ENCODE data around the gene TNS1. TPM values are rescaled to one million over a fixed set of nuclear protein-coding genes. Genes with fewer than 3 reads are reported as not detected.

Gene TNS1
- total RNA-seq, 1 donor from 2014 or later = 7.9 TPM

DNA sequence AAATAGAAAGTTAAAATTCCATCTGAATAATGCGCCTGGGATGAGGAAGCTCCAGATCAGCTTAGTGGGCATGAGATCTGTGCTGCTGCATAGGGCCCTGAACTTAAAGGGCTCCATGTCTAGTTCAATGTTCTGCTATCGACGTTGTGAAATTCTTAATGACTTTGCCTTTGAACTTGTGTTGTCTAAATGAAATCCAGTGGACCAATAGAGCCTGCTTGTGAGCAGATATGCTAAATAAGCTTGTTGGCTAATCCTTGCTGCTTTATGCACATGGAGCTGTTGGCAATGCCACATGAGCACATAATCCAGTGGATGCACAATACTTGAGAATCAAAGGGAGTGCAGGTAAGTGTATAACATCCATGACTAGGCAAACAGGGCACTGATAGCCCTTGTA is 228.6 kb downstream of the TNS1 start:
- peaks cover 3% of the 10 kb centered on the region for H3K4me1 Mint-ChIP-seq (ENCODE audit: low read depth)
- no peaks in the 10 kb centered on the region for H3K36me3 Mint-ChIP-seq (ENCODE audit: insufficient read depth)
- no peak overlapping the region for H3K27ac Mint-ChIP-seq
- no peak overlapping the region for H3K4me3 Mint-ChIP-seq (ENCODE audit: low read depth)
- peaks cover 4% of the 10 kb centered on the region for H3K27me3 Mint-ChIP-seq
- H3K9me3 Mint-ChIP-seq (ENCODE audit: low read depth) = no peaks in the 10 kb centered on the region
- TF ChIP-seq CTCF (IDR thresholded peaks at IDR 0.05; ENCODE audit: unreplicated experiment) = no peak
- no peak for DNase-seq (ENCODE audit: low spot score, unreplicated experiment)

- Mint-ChIP-seq H3K9me3 (ENCODE audit: low read depth) (no peaks in the 10 kb centered on the region), H3K27ac (no peak overlapping the region)
- TF ChIP-seq CTCF (IDR thresholded peaks at IDR 0.05; ENCODE audit: unreplicated experiment) = no peak
Measured at GRCh38 chr2:217773539-217773938, 229.3 kb downstream of the TNS1 start.

DNA sequence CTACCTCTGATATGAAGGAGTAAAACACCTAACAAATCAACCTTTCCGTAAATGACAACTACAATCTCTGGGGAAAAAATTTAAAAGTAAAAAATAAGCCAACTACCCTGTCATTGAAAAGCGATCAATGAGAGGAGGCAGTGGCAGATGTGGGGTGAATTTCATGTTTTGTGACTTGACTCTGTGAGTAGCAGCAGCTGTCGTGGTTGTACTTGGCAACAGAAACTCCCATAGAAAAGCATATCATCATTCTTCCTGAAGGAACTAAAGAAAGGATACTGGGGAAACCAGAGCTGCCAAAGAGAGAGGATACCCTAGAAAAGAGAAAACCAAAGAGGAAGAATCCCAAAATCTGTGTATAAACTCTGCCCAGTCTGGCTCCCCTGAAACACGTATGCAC is 236.4 kb downstream of the TNS1 start:
- H3K9me3 Mint-ChIP-seq (ENCODE audit: low read depth) = peaks cover 17% of the 10 kb centered on the region
- no peak overlapping the region for H3K27ac Mint-ChIP-seq
- H3K27me3 Mint-ChIP-seq = peaks cover 4% of the 10 kb centered on the region
- no peak overlapping the region for H3K4me3 Mint-ChIP-seq (ENCODE audit: low read depth)
- peaks cover 7% of the 10 kb centered on the region for H3K36me3 Mint-ChIP-seq (ENCODE audit: insufficient read depth)
- no peaks in the 10 kb centered on the region for H3K4me1 Mint-ChIP-seq (ENCODE audit: low read depth)
- no peak for DNase-seq (ENCODE audit: low spot score, unreplicated experiment)
- no peak for TF ChIP-seq CTCF (IDR thresholded peaks at IDR 0.05; ENCODE audit: unreplicated experiment)

More at GRCh38 chr2:217773539-217773938, 229.3 kb downstream of the TNS1 start:
- peaks cover 4% of the 10 kb centered on the region for H3K27me3 Mint-ChIP-seq
- no peak overlapping the region for H3K4me3 Mint-ChIP-seq (ENCODE audit: low read depth)
- no peaks in the 10 kb centered on the region for H3K36me3 Mint-ChIP-seq (ENCODE audit: insufficient read depth)
- DNase-seq (ENCODE audit: low spot score, unreplicated experiment) = no peak
- peaks cover 3% of the 10 kb centered on the region for H3K4me1 Mint-ChIP-seq (ENCODE audit: low read depth)

DNA sequence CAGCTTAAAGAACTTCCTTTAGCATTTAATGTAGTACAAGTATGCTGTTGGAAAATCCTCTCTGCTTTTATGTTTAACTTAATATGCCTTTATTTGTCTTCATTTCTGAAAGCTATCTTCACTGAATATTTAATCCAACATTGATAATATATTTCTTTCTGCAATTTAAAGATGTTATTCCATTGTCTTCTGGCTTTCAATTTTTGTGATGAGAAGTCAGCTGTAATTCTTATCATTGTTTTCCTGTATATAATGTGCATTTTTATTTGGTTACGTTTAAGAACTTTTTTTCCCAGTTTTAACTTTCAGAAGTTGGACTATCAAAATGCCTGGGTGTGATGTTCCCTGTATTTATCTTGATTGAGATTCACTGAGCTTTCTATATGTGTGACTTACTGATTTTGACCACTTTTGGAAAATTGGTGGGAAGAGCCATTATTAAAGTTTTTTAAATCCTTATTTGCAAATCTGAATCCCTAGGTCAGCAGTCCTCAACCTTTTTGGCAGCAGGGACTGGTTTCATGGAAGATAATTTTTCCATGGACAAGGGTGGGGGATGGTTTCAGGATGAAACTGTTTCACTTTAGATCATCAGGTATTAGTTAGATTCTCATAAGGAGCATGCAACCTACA is 241.0 kb downstream of the TNS1 start:
- H3K27ac Mint-ChIP-seq = no peak overlapping the region
- no peak for TF ChIP-seq CTCF (IDR thresholded peaks at IDR 0.05; ENCODE audit: unreplicated experiment)
- H3K9me3 Mint-ChIP-seq (ENCODE audit: low read depth) = peaks cover 23% of the 10 kb centered on the region
- H3K4me1 Mint-ChIP-seq (ENCODE audit: low read depth) = peaks cover 1% of the 10 kb centered on the region
- no peak overlapping the region for H3K4me3 Mint-ChIP-seq (ENCODE audit: low read depth)
- DNase-seq (ENCODE audit: low spot score, unreplicated experiment) = no peak
- H3K36me3 Mint-ChIP-seq (ENCODE audit: insufficient read depth) = peaks cover 8% of the 10 kb centered on the region
- peaks cover 5% of the 10 kb centered on the region for H3K27me3 Mint-ChIP-seq

GRCh38 chr2:217759991-217760390 is 242.8 kb downstream of the TNS1 start:
- Mint-ChIP-seq H3K27me3 (peaks cover 14% of the 10 kb centered on the region), H3K4me3 (ENCODE audit: low read depth) (no peak overlapping the region), H3K4me1 (ENCODE audit: low read depth) (peaks cover 1% of the 10 kb centered on the region), H3K9me3 (ENCODE audit: low read depth) (peaks cover 23% of the 10 kb centered on the region), H3K27ac (no peak overlapping the region), H3K36me3 (ENCODE audit: insufficient read depth) (peaks cover 8% of the 10 kb centered on the region)
- no peak for TF ChIP-seq CTCF (IDR thresholded peaks at IDR 0.05; ENCODE audit: unreplicated experiment)
- DNase-seq (ENCODE audit: low spot score, unreplicated experiment) = no peak
